Testis (tissue), 2 donors: ENCODE measurements around the gene TMEM200C.

Experiments
- POLR2A ChIP-seq: fragments of 450-650 bp; IDR thresholded peaks from one replicate; pipeline ENCODE4 v1.6.1; 2017; ENCODE audit warnings: antibody characterized with exemption, mild to moderate bottlenecking, moderate library complexity
- TF ChIP-seq, protein P1 (sequence below), 3 experiments: fragments of 450-650 bp in 2 of 3; fragments of 200-600 bp in 1 of 3; sonication (generic) in 1 of 3; IDR thresholded peaks; one replicate each; pipeline ENCODE4 v1.5.1; 2016 to 2019; ENCODE audit warnings: antibody characterized with exemption in 3 of 3, mild to moderate bottlenecking in 2 of 3, moderate library complexity in 1 of 3

DNA sequence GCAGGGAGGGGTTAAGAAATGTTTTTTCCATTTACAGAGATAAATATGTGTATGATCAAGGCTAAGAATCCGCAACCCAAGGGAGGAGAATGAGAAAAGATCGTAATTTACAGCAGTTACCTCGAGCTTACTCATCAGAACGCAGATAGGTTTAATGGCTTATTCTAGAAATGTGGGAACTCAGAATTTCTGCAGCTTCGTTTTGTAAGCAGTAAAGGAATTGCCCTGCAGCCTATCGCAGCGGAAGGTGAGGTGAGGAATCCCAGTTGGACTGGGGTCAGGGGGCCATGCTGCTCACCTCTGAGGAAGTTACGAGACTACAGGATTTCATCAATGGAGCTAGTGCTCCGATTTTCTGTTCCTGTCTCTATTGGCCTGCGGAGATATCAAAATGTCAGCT lies 8.1 kb upstream of the TMEM200C start:
- TF ChIP-seq, protein P1, sequence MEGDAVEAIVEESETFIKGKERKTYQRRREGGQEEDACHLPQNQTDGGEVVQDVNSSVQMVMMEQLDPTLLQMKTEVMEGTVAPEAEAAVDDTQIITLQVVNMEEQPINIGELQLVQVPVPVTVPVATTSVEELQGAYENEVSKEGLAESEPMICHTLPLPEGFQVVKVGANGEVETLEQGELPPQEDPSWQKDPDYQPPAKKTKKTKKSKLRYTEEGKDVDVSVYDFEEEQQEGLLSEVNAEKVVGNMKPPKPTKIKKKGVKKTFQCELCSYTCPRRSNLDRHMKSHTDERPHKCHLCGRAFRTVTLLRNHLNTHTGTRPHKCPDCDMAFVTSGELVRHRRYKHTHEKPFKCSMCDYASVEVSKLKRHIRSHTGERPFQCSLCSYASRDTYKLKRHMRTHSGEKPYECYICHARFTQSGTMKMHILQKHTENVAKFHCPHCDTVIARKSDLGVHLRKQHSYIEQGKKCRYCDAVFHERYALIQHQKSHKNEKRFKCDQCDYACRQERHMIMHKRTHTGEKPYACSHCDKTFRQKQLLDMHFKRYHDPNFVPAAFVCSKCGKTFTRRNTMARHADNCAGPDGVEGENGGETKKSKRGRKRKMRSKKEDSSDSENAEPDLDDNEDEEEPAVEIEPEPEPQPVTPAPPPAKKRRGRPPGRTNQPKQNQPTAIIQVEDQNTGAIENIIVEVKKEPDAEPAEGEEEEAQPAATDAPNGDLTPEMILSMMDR (IDR thresholded peaks at IDR 0.05), result no peak
- TF ChIP-seq POLR2A, result no peak
